HG03280 (cell line): Measurements from ENCODE around the gene CISD3.

Source experiments
- ATAC-seq: cut with Tn5 transposase; IDR thresholded peaks from one replicate; pipeline ENCODE4 v1.9.1; 2021; ENCODE audit warnings: mild to moderate bottlenecking, moderate library complexity; ENCODE audit not compliant: unreplicated experiment

Gene CISD3

DNA sequence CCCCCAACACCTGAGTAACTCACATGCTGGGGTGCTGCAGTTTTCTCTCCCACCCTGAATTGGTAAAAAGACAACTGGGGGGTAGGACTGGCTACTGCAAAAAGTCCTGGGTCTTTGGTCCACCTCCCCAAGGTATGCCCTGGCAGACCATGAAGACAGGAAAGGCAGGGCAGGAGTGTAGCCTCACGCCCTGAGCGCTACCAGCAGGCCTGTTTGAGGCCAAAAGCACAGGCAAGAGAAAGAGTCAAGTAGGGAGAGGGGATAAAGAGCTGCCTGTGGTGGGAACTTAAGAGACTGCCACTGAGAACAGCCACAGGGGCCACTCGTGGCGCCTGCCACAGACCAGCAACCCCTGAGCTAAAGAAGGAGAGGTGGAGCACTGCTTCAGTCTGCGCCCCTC is 36.2 kb downstream of the CISD3 start:
- no peak for ATAC-seq

DNA sequence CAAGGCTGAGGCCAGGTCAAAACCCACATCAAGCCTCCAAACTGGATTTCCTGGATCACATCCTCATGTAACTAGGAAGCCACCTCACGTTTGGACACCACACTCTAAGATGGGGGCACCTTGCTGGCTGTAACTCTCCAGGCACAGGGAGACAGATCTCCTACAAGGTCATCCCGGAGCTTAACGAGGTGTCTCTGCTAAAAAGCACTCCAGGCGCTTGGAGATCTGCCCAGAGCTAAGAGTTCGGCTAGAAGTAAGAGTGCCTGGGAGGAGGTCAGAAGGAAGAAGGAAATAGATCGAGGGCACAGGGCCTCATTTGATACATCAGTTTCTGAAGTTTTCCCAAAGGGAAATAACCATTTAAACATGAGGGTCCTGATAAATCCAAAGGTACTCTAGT is 38.3 kb downstream of the CISD3 start:
- no peak for ATAC-seq

DNA sequence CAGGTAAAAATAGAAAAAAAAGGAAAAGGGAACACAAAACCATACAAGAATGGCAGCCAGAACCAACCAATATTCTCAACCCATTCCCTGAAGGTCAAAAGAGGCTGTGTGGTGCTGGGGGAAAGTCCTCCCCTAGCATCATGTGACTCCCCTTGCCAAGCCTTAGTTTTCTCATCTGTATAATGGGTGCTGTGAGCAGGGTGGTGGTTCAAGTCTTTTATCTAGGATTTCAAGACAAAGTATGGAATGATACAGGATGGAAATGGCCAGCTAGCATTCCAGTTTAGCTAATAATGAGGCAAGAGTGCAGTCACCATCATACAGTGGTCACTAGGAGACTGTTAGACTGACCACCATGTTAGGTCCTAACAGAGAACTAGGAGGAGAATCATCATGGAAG is 43.1 kb downstream of the CISD3 start:
- no peak for ATAC-seq

DNA sequence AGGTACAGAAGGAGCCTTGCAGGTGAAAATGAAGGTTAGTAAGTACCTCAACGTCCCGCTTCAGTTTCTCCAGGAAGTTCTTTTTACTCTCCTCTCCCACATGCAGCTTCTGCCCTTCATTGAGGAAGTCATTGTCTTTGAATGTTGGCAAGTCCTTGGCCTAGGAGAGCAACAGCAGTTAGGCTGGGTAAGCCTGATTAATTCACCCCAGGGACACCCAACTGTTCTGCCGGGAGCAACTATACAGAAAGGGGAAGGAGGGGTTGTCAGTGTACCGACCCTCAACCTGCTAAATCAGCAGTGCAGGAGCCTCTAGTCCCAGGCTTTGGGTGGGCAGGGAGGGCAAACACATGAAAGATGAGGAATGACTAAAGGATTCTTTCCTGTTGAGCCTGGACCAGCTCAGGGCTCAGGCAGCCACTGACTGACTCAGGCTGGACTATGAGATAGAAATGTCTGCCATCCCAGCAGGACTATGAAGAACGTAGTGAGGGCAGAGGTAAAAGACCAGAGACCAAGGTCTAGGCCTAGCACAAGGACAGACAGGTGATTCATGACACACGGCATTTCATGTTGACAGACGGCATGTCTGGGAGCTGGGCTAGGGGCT is 47.6 kb downstream of the CISD3 start:
- ATAC-seq: no peak

DNA sequence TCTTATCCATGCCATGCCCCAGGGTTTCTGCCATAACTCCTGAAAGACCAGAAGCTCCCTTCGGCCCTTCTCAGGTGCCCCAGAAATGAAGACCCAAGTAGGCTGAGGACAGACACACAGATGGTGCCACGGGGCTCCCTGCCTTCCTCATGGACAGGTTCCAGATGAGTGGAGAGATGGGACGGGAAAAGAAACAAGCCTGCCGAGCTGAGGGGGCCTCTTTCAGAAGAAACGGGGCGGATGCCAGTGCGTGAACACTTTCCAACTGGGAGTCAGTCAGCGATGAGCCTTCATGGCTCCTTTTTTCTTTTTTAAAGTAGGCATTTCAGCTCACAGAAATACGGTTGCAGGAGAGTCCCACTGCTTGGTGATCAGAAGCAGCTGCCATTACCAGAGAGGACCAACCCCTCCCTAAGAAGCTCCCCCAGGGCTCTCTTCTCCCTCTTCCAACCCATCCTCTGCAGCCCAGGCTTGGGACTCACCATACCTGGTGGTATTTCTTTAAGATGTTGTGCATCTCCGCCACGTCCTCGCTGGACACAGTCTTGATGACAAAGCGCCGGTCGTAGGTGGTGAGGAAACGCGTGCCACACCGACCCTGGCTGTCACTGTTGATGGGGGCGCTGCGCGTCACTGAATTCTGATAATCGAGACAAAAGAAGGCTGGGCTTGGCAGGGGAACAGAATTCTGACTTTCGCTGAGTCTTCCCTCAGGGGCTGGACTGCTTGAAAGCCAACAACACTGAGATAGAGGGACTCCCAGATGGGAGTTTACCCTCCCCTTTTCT is 50.0 kb downstream of the CISD3 start:
- no peak for ATAC-seq

DNA sequence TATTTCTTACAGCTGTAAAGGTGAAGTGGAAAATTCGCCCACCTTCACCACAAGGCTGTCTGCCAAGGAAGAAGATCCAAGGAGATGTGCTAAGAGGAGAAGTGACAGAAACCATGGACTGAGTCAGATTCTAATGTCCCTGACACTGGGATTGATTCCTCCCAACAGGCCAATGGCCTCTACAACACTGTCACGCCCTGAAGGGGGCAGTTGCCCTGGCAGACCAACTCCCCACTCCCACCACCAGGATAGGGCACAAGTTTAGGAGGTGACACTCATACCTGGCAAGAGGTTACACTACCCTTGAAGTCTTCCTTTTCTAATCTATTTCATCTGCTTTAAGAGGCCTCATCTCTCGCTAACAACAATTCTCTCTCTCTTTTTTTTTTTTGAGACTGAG is 53.1 kb downstream of the CISD3 start:
- no peak for ATAC-seq
